Measurements from ENCODE around the gene NOS1AP. TPM values are rescaled to one million over a fixed set of nuclear protein-coding genes. Genes with fewer than 3 reads are reported as not detected.

NOS1AP gene
- polyA plus RNA-seq, 3 donors = 0.12 TPM; not detected in 2

DNA sequence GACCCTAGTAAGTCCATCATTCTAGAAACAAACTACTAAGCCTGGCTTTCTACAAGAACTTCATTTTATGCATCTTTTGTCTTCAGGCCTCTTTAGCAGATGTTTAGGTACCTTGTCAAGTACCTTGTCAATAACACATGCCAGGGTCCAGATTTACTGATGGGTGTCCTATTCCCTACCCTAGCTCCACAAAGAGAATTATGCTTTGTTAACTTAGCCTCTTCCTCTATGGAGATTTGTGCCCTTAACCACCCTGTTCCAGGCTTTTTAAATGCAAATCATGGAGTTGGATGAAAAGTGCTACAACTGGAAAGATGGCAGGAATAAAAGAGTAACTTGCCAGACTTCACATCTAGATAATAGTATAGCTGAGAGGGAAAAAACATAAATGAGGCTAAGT, 264.5 kb downstream of the NOS1AP start:
- peaks cover 40% of the 10 kb centered on the region for H3K4me1 Mint-ChIP-seq
- H3K9me3 Mint-ChIP-seq = peaks cover 0 to 3% (median 0%) of the 10 kb centered on the region in 7 donors
- peaks cover 2% of the 10 kb centered on the region in 3 donors for H3K27me3 Mint-ChIP-seq (ENCODE audit: low read depth in 3 of 3)

GRCh38 chr1:162335126-162335525, 265.6 kb downstream of the NOS1AP start:
- peak overlapping the region in 1 of 7 donors; percentile 6 for H3K27ac Mint-ChIP-seq
- H3K27me3 Mint-ChIP-seq (ENCODE audit: low read depth in 3 of 3) = peaks cover 2 to 5% (median 2%) of the 10 kb centered on the region in 3 donors
- H3K4me3 Mint-ChIP-seq = no peak overlapping the region
- H4K20me1 ChIP-seq (ENCODE audit: insufficient read depth, low read length) = no peaks in the 10 kb centered on the region
- intact Hi-C loops (cut with micrococcal nuclease) = no loop called here
- H3K9ac ChIP-seq (ENCODE audit: insufficient read depth, low read length, poor library complexity, severe bottlenecking) = no peak overlapping the region
- peaks cover 0 to 3% (median 0%) of the 10 kb centered on the region in 7 donors for H3K9me3 Mint-ChIP-seq
- H3K27ac ChIP-seq (ENCODE audit: low read depth in 1 of 2, low read length in 2 of 2) = peak overlapping the region in 1 of 2 donors; percentile 62
- 57% methylated on average over 1 of the region's 5 CpGs for WGBS (ENCODE audit: insufficient coverage)
- peaks cover 0 to 3% of the 10 kb centered on the region in 2 donors for H3K36me3 Mint-ChIP-seq
- no peaks in the 10 kb centered on the region for H3K79me2 ChIP-seq (ENCODE audit: insufficient read depth, low read length)
- peak overlapping the region; percentile 6 for H3K4me2 ChIP-seq (replicated peaks; ENCODE audit: extremely low read depth, low read length, poor library complexity, severe bottlenecking)
- TF ChIP-seq, protein P1, sequence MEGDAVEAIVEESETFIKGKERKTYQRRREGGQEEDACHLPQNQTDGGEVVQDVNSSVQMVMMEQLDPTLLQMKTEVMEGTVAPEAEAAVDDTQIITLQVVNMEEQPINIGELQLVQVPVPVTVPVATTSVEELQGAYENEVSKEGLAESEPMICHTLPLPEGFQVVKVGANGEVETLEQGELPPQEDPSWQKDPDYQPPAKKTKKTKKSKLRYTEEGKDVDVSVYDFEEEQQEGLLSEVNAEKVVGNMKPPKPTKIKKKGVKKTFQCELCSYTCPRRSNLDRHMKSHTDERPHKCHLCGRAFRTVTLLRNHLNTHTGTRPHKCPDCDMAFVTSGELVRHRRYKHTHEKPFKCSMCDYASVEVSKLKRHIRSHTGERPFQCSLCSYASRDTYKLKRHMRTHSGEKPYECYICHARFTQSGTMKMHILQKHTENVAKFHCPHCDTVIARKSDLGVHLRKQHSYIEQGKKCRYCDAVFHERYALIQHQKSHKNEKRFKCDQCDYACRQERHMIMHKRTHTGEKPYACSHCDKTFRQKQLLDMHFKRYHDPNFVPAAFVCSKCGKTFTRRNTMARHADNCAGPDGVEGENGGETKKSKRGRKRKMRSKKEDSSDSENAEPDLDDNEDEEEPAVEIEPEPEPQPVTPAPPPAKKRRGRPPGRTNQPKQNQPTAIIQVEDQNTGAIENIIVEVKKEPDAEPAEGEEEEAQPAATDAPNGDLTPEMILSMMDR (IDR thresholded peaks at IDR 0.05) = no peak
- H3K4me3 ChIP-seq (replicated peaks in 1 of 3; ENCODE audit: low read depth in 2 of 3, low read length in 3 of 3) = no peak overlapping the region
- H3K4me1 ChIP-seq (ENCODE audit: control insufficient read depth in 1 of 2, insufficient read depth in 2 of 2, low read length in 2 of 2) = peaks cover 24 to 32% of the 10 kb centered on the region in 2 donors
- H3K36me3 ChIP-seq (replicated peaks in 1 of 2; ENCODE audit: control insufficient read depth in 1 of 2, insufficient read depth in 2 of 2, low read length in 2 of 2) = no peaks in the 10 kb centered on the region
- peak in 1 of 3 donors; percentile 6 for DNase-seq
- no peaks in the 10 kb centered on the region for H3K9me3 ChIP-seq (replicated peaks in 1 of 2; ENCODE audit: control insufficient read depth in 1 of 2, insufficient read depth in 1 of 2, low read length in 2 of 2)
- H2AFZ ChIP-seq (ENCODE audit: insufficient read depth, low read depth, low read length, poor library complexity, severe bottlenecking) = no peak overlapping the region
- peaks cover 30% of the 10 kb centered on the region for H3K4me1 Mint-ChIP-seq
- H3K27me3 ChIP-seq (ENCODE audit: control insufficient read depth in 2 of 2, insufficient read depth in 2 of 2, low read length in 2 of 2) = no peaks in the 10 kb centered on the region

More for the DNA sequence above, 264.5 kb downstream of the NOS1AP start:
- no peaks in the 10 kb centered on the region for H3K36me3 ChIP-seq (replicated peaks in 1 of 2; ENCODE audit: control insufficient read depth in 1 of 2, insufficient read depth in 2 of 2, low read length in 2 of 2)
- peaks cover 34 to 43% of the 10 kb centered on the region in 2 donors for H3K4me1 ChIP-seq (ENCODE audit: control insufficient read depth in 1 of 2, insufficient read depth in 2 of 2, low read length in 2 of 2)
- H3K9ac ChIP-seq (ENCODE audit: insufficient read depth, low read length, poor library complexity, severe bottlenecking) = no peak overlapping the region
- Mint-ChIP-seq H3K36me3 (peaks cover 0 to 3% of the 10 kb centered on the region in 2 donors), H3K4me3 (no peak overlapping the region), H3K27ac (no peak overlapping the region)
- H3K79me2 ChIP-seq (ENCODE audit: insufficient read depth, low read length) = no peaks in the 10 kb centered on the region
- no peak overlapping the region for H2AFZ ChIP-seq (ENCODE audit: insufficient read depth, low read depth, low read length, poor library complexity, severe bottlenecking)
- intact Hi-C loops (cut with micrococcal nuclease) = no loop called here
- H4K20me1 ChIP-seq (ENCODE audit: insufficient read depth, low read length) = no peaks in the 10 kb centered on the region
- H3K27me3 ChIP-seq (ENCODE audit: control insufficient read depth in 2 of 2, insufficient read depth in 2 of 2, low read length in 2 of 2) = no peaks in the 10 kb centered on the region
- no peak overlapping the region for H3K4me3 ChIP-seq (replicated peaks in 1 of 3; ENCODE audit: low read depth in 2 of 3, low read length in 3 of 3)
- TF ChIP-seq, protein P1 (IDR thresholded peaks at IDR 0.05) = no peak
- H3K27ac ChIP-seq (ENCODE audit: low read depth in 1 of 2, low read length in 2 of 2) = no peak overlapping the region
- DNase-seq = no peak
- H3K4me2 ChIP-seq (replicated peaks; ENCODE audit: extremely low read depth, low read length, poor library complexity, severe bottlenecking) = no peak overlapping the region
- no peaks in the 10 kb centered on the region for H3K9me3 ChIP-seq (replicated peaks in 1 of 2; ENCODE audit: control insufficient read depth in 1 of 2, insufficient read depth in 1 of 2, low read length in 2 of 2)
